HEK293 (cell line): Measurements from ENCODE around the gene SLC51B.

ENCODE experiments used
- CTCF ChIA-PET: fragments of 350-600 bp; formaldehyde crosslinking; extraction: SDS; loops from one replicate; lab custom pipeline; 2021; ENCODE audit warnings: antibody characterized with exemption; lab: Yijun Ruan, JAX
- POLR2A ChIA-PET: fragments of 300-600 bp; formaldehyde crosslinking; extraction: SDS; loops from one replicate; lab custom pipeline; 2020; ENCODE audit warnings: antibody characterized with exemption, inconsistent platforms; lab: Yijun Ruan, JAX
- H3K27ac ChIP-seq: fragments of 200-500 bp; sonication (Bioruptor generic); 2 replicates; pipeline ENCODE4 v1.5.1; 2014; ENCODE audit warnings: low read depth, low read length, control low read depth, inconsistent platforms; ENCODE audit errors: extremely low read depth
- H3K36me3 ChIP-seq, 2 experiments: fragments of 200-500 bp in 1 of 2; sonication (Bioruptor generic) in 1 of 2; 1 replicate in 1 of 2; 2 replicates in 1 of 2; pipeline ENCODE4 v1.5.1; 2014 to 2017; ENCODE audit warnings: inconsistent platforms in 2 of 2, low read length in 2 of 2; ENCODE audit not compliant: control insufficient read depth in 2 of 2, insufficient read depth in 1 of 2
- H3K4me1 ChIP-seq: fragments of 200-500 bp; sonication (Bioruptor generic); 2 replicates; pipeline ENCODE4 v1.5.1; 2014; ENCODE audit warnings: mild to moderate bottlenecking, low read length, inconsistent platforms; ENCODE audit not compliant: control insufficient read depth, insufficient read depth
- H3K4me3 ChIP-seq: 2 replicates; pipeline ENCODE4 v1.5.1; 2011; ENCODE audit warnings: low read depth, mild to moderate bottlenecking, control low read depth, low read length, moderate library complexity
- H3K9me3 ChIP-seq: fragments of 200-500 bp; sonication (Bioruptor generic); 2 replicates; pipeline ENCODE4 v1.5.1; 2014; ENCODE audit warnings: low read depth, low read length, inconsistent platforms; ENCODE audit not compliant: control insufficient read depth, insufficient read depth
- EGR2 ChIP-seq: fragments of 450-650 bp; formaldehyde crosslinking; IDR thresholded peaks from 2 replicates; pipeline ENCODE4 v1.5.1; 2016; ENCODE audit warnings: low read depth, missing biosample characterization, missing genetic modification characterization
- GLI4 ChIP-seq: fragments of 450-650 bp; formaldehyde crosslinking; IDR thresholded peaks from 2 replicates; pipeline ENCODE4 v1.5.1; 2016; ENCODE audit warnings: missing biosample characterization, missing genetic modification characterization
- KLF8 ChIP-seq: fragments of 450-650 bp; formaldehyde crosslinking; IDR thresholded peaks from 2 replicates; pipeline ENCODE4 v1.5.1; 2016; ENCODE audit warnings: missing biosample characterization, missing genetic modification characterization
- TRIM28 ChIP-seq: IDR thresholded peaks from 2 replicates; pipeline ENCODE4 v1.6.1; 2011; ENCODE audit warnings: low read length, control low read depth, borderline replicate concordance
- ZBTB11 ChIP-seq: fragments of 450-650 bp; formaldehyde crosslinking; conservative IDR thresholded peaks from 2 replicates; pipeline ENCODE4 v1.5.1; 2016; ENCODE audit warnings: low read depth, missing biosample characterization, missing genetic modification characterization
- ZBTB48 ChIP-seq: fragments of 450-650 bp; formaldehyde crosslinking; IDR thresholded peaks from 2 replicates; pipeline ENCODE4 v1.5.1; 2016; ENCODE audit warnings: missing biosample characterization, missing genetic modification characterization
- ZNF10 ChIP-seq: fragments of 450-650 bp; formaldehyde crosslinking; IDR thresholded peaks from 2 replicates; pipeline ENCODE4 v1.5.1; 2017; ENCODE audit warnings: missing biosample characterization, missing genetic modification characterization
- ZNF121 ChIP-seq: fragments of 450-650 bp; formaldehyde crosslinking; IDR thresholded peaks from 2 replicates; pipeline ENCODE4 v1.5.1; 2016; ENCODE audit warnings: missing biosample characterization, missing genetic modification characterization
- ZNF280D ChIP-seq: fragments of 450-650 bp; formaldehyde crosslinking; IDR thresholded peaks from 2 replicates; pipeline ENCODE4 v1.5.1; 2016; ENCODE audit warnings: missing biosample characterization, missing genetic modification characterization
- ZNF394 ChIP-seq: fragments of 450-650 bp; formaldehyde crosslinking; IDR thresholded peaks from 2 replicates; pipeline ENCODE4 v1.5.1; 2016; ENCODE audit warnings: missing biosample characterization, missing genetic modification characterization, mild to moderate bottlenecking, moderate library complexity, borderline replicate concordance
- ZNF426 ChIP-seq: fragments of 450-650 bp; formaldehyde crosslinking; IDR thresholded peaks from 2 replicates; pipeline ENCODE4 v1.5.1; 2017; ENCODE audit warnings: missing biosample characterization, missing genetic modification characterization, mild to moderate bottlenecking, inconsistent platforms, moderate library complexity
- ZNF518A ChIP-seq: fragments of 450-650 bp; formaldehyde crosslinking; conservative IDR thresholded peaks from 2 replicates; pipeline ENCODE4 v1.5.1; 2016; ENCODE audit warnings: low read depth, missing biosample characterization, missing genetic modification characterization
- ZNF623 ChIP-seq: fragments of 450-650 bp; formaldehyde crosslinking; IDR thresholded peaks from 2 replicates; pipeline ENCODE4 v1.5.1; 2016; ENCODE audit warnings: missing biosample characterization, missing genetic modification characterization
- ZNF660 ChIP-seq: fragments of 450-650 bp; IDR thresholded peaks from 2 replicates; pipeline ENCODE4 v1.5.1; 2018; ENCODE audit warnings: missing biosample characterization, mild to moderate bottlenecking, missing genetic modification characterization
- ZNF664 ChIP-seq: fragments of 450-650 bp; formaldehyde crosslinking; IDR thresholded peaks from 2 replicates; pipeline ENCODE4 v1.5.1; 2016; ENCODE audit warnings: missing biosample characterization, missing genetic modification characterization

The SLC51B gene

GRCh38 chr15:65028921-65029735, 16.1 kb upstream of the SLC51B start, which contains the start of gene MTFMT (continued):
- TF ChIP-seq ZBTB11 (tag by site-specific recombination) (peak; percentile 34; the same call in 1 of the 2 replicates), ZNF660 (tag by site-specific recombination) (0 out of 2 replicates have a peak, but pooled peaks have one; percentile 53), ZNF10 (tag by site-specific recombination) (no peak), ZBTB48 (peak; percentile 56; the same call in 1 of the 2 replicates), EGR2 (tag by site-specific recombination) (peak; percentile 49), ZNF280D (tag by site-specific recombination) (no peak), KLF8 (tag by site-specific recombination) (peak; percentile 44; the same call in 1 of the 2 replicates)

GRCh38 chr15:65029736-65030208, 15.4 kb upstream of the SLC51B start:
- Histone ChIP-seq H3K36me3 (peaks cover 7 to 19% of the 10 kb centered on the region in 2 experiments; a peak in 2 of 3 replicates), H3K9me3 (no peaks in the 10 kb centered on the region), H3K4me3 (no peak overlapping the region), H3K4me1 (no peaks in the 10 kb centered on the region), H3K27ac (no peak overlapping the region)
- TF ChIP-seq GLI4 (no peak), ZNF518A (tag by site-specific recombination) (peak; percentile 59; the same call in 1 of the 2 replicates), TRIM28 (no peak), ZNF426 (tag by site-specific recombination) (peak; percentile 56), ZNF121 (tag by site-specific recombination) (0 out of 2 replicates have a peak, but pooled peaks have one; percentile 35), ZNF623 (tag by site-specific recombination) (peak; percentile 45), ZNF394 (peak; percentile 76; the same call in 1 of the 2 replicates), ZNF664 (tag by site-specific recombination) (peak; percentile 39; the same call in 1 of the 2 replicates)
- POLR2A ChIA-PET: no interaction called here
- CTCF ChIA-PET: no interaction called here
